H1 (cell line): ENCODE data around the gene SCN8A. TPM values are rescaled to one million over a fixed set of nuclear protein-coding genes. Genes with fewer than 3 reads are reported as not detected.

Experiments
- CTCF ChIA-PET: fragments of 300-600 bp; sonication (Branson Sonifier 250); formaldehyde crosslinking; loops from one replicate; lab custom pipeline; 2021; ENCODE audit not compliant: partially characterized antibody; lab: Charles Lee
- POLR2A ChIA-PET: fragments of 300-600 bp; sonication (Branson Sonifier 250); formaldehyde crosslinking; loops from one replicate; lab custom pipeline; 2021; ENCODE audit warnings: inconsistent platforms; ENCODE audit not compliant: partially characterized antibody; lab: Charles Lee
- DNase-seq, 2 experiments: peaks; one replicate each; pipeline versions ENCODE4 v3.0.0 to v3.0.0-alpha.2; 2010 to 2022; ENCODE audit warnings: low spot score in 2 of 2, low read depth in 1 of 2, mixed read lengths in 1 of 2
- FAIRE-seq: peaks from 2 replicates; lab custom pipeline; 2011; peaks lifted over from hg19 to GRCh38; lab: Jason Lieb, UNC
- H2AFZ ChIP-seq: 2 replicates; pipeline ENCODE4 v1.8.1; 2012; ENCODE audit warnings: low read length, inconsistent platforms
- H2AK5ac ChIP-seq: 2 replicates; pipeline ENCODE4 v1.6.1; 2013; ENCODE audit warnings: low read depth, low read length
- H2BK120ac ChIP-seq: replicated peaks from 2 replicates; pipeline ENCODE3; 2013; ENCODE audit warnings: low read depth, low read length, inconsistent platforms
- H2BK12ac ChIP-seq: 2 replicates; pipeline ENCODE4 v1.6.1; 2013; ENCODE audit warnings: low read depth, low read length
- H2BK15ac ChIP-seq: 2 replicates; pipeline ENCODE4 v1.6.1; 2013; ENCODE audit warnings: low read length
- H2BK20ac ChIP-seq: 2 replicates; pipeline ENCODE4 v1.6.1; 2013; ENCODE audit warnings: low read length
- H2BK5ac ChIP-seq: 2 replicates; pipeline ENCODE4 v1.6.1; 2013; ENCODE audit warnings: low read depth, low read length
- H3K14ac ChIP-seq: 2 replicates; pipeline ENCODE4 v1.6.1; 2013; ENCODE audit warnings: inconsistent platforms; ENCODE audit not compliant: insufficient read length
- H3K18ac ChIP-seq: 2 replicates; pipeline ENCODE4 v1.6.1; 2013; ENCODE audit warnings: low read length; ENCODE audit errors: extremely low read depth
- H3K23ac ChIP-seq: 2 replicates; pipeline ENCODE4 v1.6.1; 2013; ENCODE audit warnings: inconsistent platforms; ENCODE audit not compliant: insufficient read length
- H3K23me2 ChIP-seq: 2 replicates; pipeline ENCODE4 v1.6.1; 2013; ENCODE audit warnings: low read depth, low read length
- H3K27ac ChIP-seq: 2 replicates; pipeline ENCODE4 v1.6.1; 2011; ENCODE audit warnings: low read depth, low read length, inconsistent platforms
- H3K27me3 ChIP-seq, 4 experiments: replicated peaks in 1 of 4; 1 replicate in 1 of 4; 2 replicates in 3 of 4; pipeline versions ENCODE4 v1.6.1 to v1.8.1; 2011 to 2013; ENCODE audit warnings: low read length in 3 of 4, mild to moderate bottlenecking in 3 of 4, inconsistent platforms in 2 of 4, mixed read lengths in 2 of 4, moderate library complexity in 1 of 4; ENCODE audit not compliant: control insufficient read depth in 3 of 4, insufficient read depth in 3 of 4; ENCODE audit errors: extremely low read depth in 1 of 4
- H3K36me3 ChIP-seq, 4 experiments: 2 replicates each; pipeline versions ENCODE4 v1.6.1 to v1.8.1; 2011 to 2013; ENCODE audit warnings: mild to moderate bottlenecking in 4 of 4, low read length in 3 of 4, moderate library complexity in 2 of 4, control low read depth in 1 of 4, inconsistent platforms in 1 of 4; ENCODE audit not compliant: insufficient read depth in 4 of 4, control insufficient read depth in 2 of 4
- H3K4ac ChIP-seq: replicated peaks from 2 replicates; pipeline ENCODE3; 2013; ENCODE audit warnings: low read length, low read depth, mixed read lengths, inconsistent platforms; ENCODE audit not compliant: insufficient read length
- H3K4me1 ChIP-seq, 4 experiments: replicated peaks in 1 of 4; 1 replicate in 1 of 4; 2 replicates in 3 of 4; pipeline versions ENCODE4 v1.6.1 to v1.8.1; 2011 to 2013; ENCODE audit warnings: low read length in 3 of 4, inconsistent platforms in 2 of 4, mixed read lengths in 1 of 4; ENCODE audit not compliant: insufficient read depth in 4 of 4, control insufficient read depth in 3 of 4
- H3K4me2 ChIP-seq, 2 experiments: 2 replicates each; pipeline versions ENCODE4 v1.6.1 to v1.8.1; 2011 to 2013; ENCODE audit warnings: low read depth in 2 of 2, low read length in 2 of 2, control low read depth in 1 of 2, inconsistent platforms in 1 of 2, mild to moderate bottlenecking in 1 of 2; ENCODE audit not compliant: insufficient read depth in 1 of 2
- H3K4me3 ChIP-seq, 4 experiments: fragments of 200-600, 300-600 bp in 1 of 4; sonication (generic), shearing (Covaris generic), sonication (Bioruptor Twin) in 1 of 4; 2 replicates each; pipeline versions ENCODE4 v1.5.1 to v1.8.1; 2011 to 2016; ENCODE audit warnings: low read length in 4 of 4, low read depth in 3 of 4, control low read depth in 2 of 4, inconsistent platforms in 2 of 4, mild to moderate bottlenecking in 2 of 4, mixed read lengths in 1 of 4, moderate library complexity in 1 of 4; ENCODE audit not compliant: insufficient read depth in 2 of 4; ENCODE audit errors: extremely low read depth in 1 of 4
- H3K56ac ChIP-seq: replicated peaks from 2 replicates; pipeline ENCODE3; 2013; ENCODE audit warnings: low read depth, mild to moderate bottlenecking, mixed read lengths, low read length, inconsistent platforms; ENCODE audit not compliant: insufficient read length
- H3K79me1 ChIP-seq: 2 replicates; pipeline ENCODE4 v1.6.1; 2013; ENCODE audit warnings: low read depth, low read length, control low read depth
- H3K79me2 ChIP-seq, 2 experiments: 2 replicates each; pipeline versions ENCODE4 v1.6.1 to v1.8.1; 2012 to 2013; ENCODE audit warnings: low read length in 2 of 2, mild to moderate bottlenecking in 2 of 2, inconsistent platforms in 1 of 2; ENCODE audit not compliant: insufficient read depth in 2 of 2, control insufficient read depth in 1 of 2
- H3K9ac ChIP-seq, 4 experiments: replicated peaks in 1 of 4; 1 replicate in 1 of 4; 2 replicates in 3 of 4; pipeline versions ENCODE4 v1.6.1 to v1.8.1; 2011 to 2013; ENCODE audit warnings: low read depth in 3 of 4, low read length in 3 of 4, control low read depth in 2 of 4, mild to moderate bottlenecking in 2 of 4, moderate library complexity in 2 of 4, inconsistent platforms in 1 of 4; ENCODE audit errors: extremely low read depth in 1 of 4
- H3K9me3 ChIP-seq, 2 experiments: 2 replicates each; pipeline versions ENCODE4 v1.6.1 to v1.8.1; 2012 to 2013; ENCODE audit warnings: mild to moderate bottlenecking in 2 of 2, moderate library complexity in 2 of 2, control low read depth in 1 of 2, inconsistent platforms in 1 of 2, low read depth in 1 of 2, low read length in 1 of 2, mixed read lengths in 1 of 2; ENCODE audit not compliant: insufficient read depth in 2 of 2
- H4K20me1 ChIP-seq, 2 experiments: replicated peaks in 1 of 2; 2 replicates each; pipeline versions ENCODE3 to v1.8.1; 2011 to 2013; ENCODE audit warnings: inconsistent platforms in 2 of 2, low read length in 2 of 2, mild to moderate bottlenecking in 1 of 2; ENCODE audit not compliant: insufficient read depth in 2 of 2, control insufficient read depth in 1 of 2
- H4K5ac ChIP-seq: 2 replicates; pipeline ENCODE4 v1.6.1; 2013; ENCODE audit warnings: low read length, low read depth, mixed read lengths, inconsistent platforms; ENCODE audit not compliant: insufficient read length
- H4K8ac ChIP-seq: 2 replicates; pipeline ENCODE4 v1.8.0; 2013; ENCODE audit warnings: mild to moderate bottlenecking, moderate library complexity, low read length, inconsistent platforms; ENCODE audit not compliant: insufficient read depth; ENCODE audit errors: extremely low read depth
- H4K91ac ChIP-seq: replicated peaks from 2 replicates; pipeline ENCODE3; 2013; ENCODE audit warnings: low read length, mixed read lengths, inconsistent platforms; ENCODE audit not compliant: insufficient read length
- BACH1 ChIP-seq: IDR thresholded peaks from 2 replicates; pipeline ENCODE4 v1.6.1; 2012; ENCODE audit warnings: low read length, improper control_type of control experiment
- CBX5 ChIP-seq: fragments of 300-800, 300-1000 bp; sonication (generic); IDR thresholded peaks from 2 replicates; pipeline ENCODE4 v1.7.1; 2016; ENCODE audit warnings: antibody characterized with exemption, low read length, low read depth
- CEBPB ChIP-seq: IDR thresholded peaks from 2 replicates; pipeline ENCODE4 v1.6.1; 2012; ENCODE audit warnings: low read depth, low read length
- CHD1 ChIP-seq: IDR thresholded peaks from 2 replicates; pipeline ENCODE4 v1.6.1; 2012; ENCODE audit warnings: low read depth, low read length, improper control_type of control experiment
- FOSL1 ChIP-seq: IDR thresholded peaks from 2 replicates; pipeline ENCODE4 v1.6.1; 2011; ENCODE audit warnings: mild to moderate bottlenecking, low read depth, low read length, moderate library complexity; ENCODE audit not compliant: insufficient read depth
- JUN ChIP-seq: IDR thresholded peaks from 2 replicates; pipeline ENCODE4 v1.6.1; 2011; ENCODE audit warnings: low read depth, mild to moderate bottlenecking, improper control_type of control experiment, low read length
- KDM1A ChIP-seq: fragments of 200-600, 300-600 bp; sonication (generic); IDR thresholded peaks from 2 replicates; pipeline ENCODE4 v1.7.1; 2016; ENCODE audit warnings: mild to moderate bottlenecking, low read length, borderline replicate concordance
- NRF1 ChIP-seq: IDR thresholded peaks from 2 replicates; pipeline ENCODE4 v1.6.1; 2011; ENCODE audit warnings: mild to moderate bottlenecking, low read depth, low read length, improper control_type of control experiment
- POLR2A ChIP-seq, 2 experiments: IDR thresholded peaks; 1 replicate in 1 of 2; 2 replicates in 1 of 2; pipeline ENCODE4 v1.6.1; 2011; ENCODE audit warnings: low read depth in 2 of 2, low read length in 2 of 2, mild to moderate bottlenecking in 2 of 2; ENCODE audit errors: control extremely low read depth in 1 of 2
- POU5F1 ChIP-seq: IDR thresholded peaks from 2 replicates; pipeline ENCODE4 v1.6.1; 2011; ENCODE audit warnings: low read depth, mild to moderate bottlenecking, low read length, moderate library complexity
- RBBP5 ChIP-seq: IDR thresholded peaks from 2 replicates; pipeline ENCODE4 v1.7.1; 2012; ENCODE audit warnings: low read depth, mild to moderate bottlenecking, inconsistent platforms, low read length, moderate library complexity, borderline replicate concordance
- SIX5 ChIP-seq: IDR thresholded peaks from 2 replicates; pipeline ENCODE4 v1.6.1; 2011; ENCODE audit warnings: mild to moderate bottlenecking, low read depth, low read length
- SP2 ChIP-seq: IDR thresholded peaks from 2 replicates; pipeline ENCODE4 v1.6.1; 2012; ENCODE audit warnings: mild to moderate bottlenecking, low read length, inconsistent platforms
- TAF7 ChIP-seq: optimal IDR thresholded peaks from 2 replicates; pipeline ENCODE3; 2011; ENCODE audit warnings: low read depth, mild to moderate bottlenecking, inconsistent platforms, low read length, moderate library complexity, borderline replicate concordance
- WGBS, 2 experiments: shearing (Covaris generic) in 1 of 2; methylation state at CpG; one replicate each; pipeline versions ENCODE4 v1.1.6 to v1.1.7; 2013 to 2015; ENCODE audit warnings: low lambda C conversion rate in 2 of 2, mixed read lengths in 2 of 2, inconsistent platforms in 1 of 2, low coverage in 1 of 2, missing lambda C conversion rate in 1 of 2; ENCODE audit not compliant: insufficient replicate concordance in 2 of 2, insufficient coverage in 1 of 2, insufficient read length in 1 of 2; ENCODE audit errors: extremely low coverage in 1 of 2, missing lambda C conversion rate in 1 of 2; 5-methylcytosine and 5-hydroxymethylcytosine counted together
- polyA plus RNA-seq, 7 experiments: library from polyadenylated mRNA; depleted of rRNA in 3 of 7; stranded (reverse) in 5 of 7; unstranded in 2 of 7; fragments of >200 nt in 5 of 7; fragments of 200-250 nt in 2 of 7; gene quantifications; 1 replicate in 5 of 7; 2 replicates in 1 of 7; 4 replicates in 1 of 7; pipeline versions ENCODE4 v1.2.1 to v1.2.3, GENCODE V29; 2011 to 2013; ENCODE audit warnings: missing spikeins in 2 of 7, mixed read lengths in 2 of 7
- total RNA-seq: library from RNA; stranded (reverse); fragmentation: NEBNext Ultra II Directional; extraction: Animal tissue kit (Norgen Biotek cat#: 25700); gene quantifications from 2 replicates; pipeline ENCODE4 v1.2.1, GENCODE V29; 2021

Gene SCN8A
- total and polyA plus RNA-seq, 2 of the 8 experiments (the other 6 are each of a cell fraction or from before 2014, with no cell fraction given), result 6.3 to 10.7 TPM

- Histone ChIP-seq H2BK20ac (no peak overlapping the region), H3K4me3 (no peak overlapping the region), H3K79me2 (no peaks in the 10 kb centered on the region), H3K9ac (no peak overlapping the region), H3K4ac (no peak overlapping the region), H3K27me3 (no peaks in the 10 kb centered on the region), H4K5ac (no peak overlapping the region), H2BK12ac (no peak overlapping the region), H3K4me1 (no peaks in the 10 kb centered on the region), H3K23ac (no peak overlapping the region), H2BK120ac (no peak overlapping the region), H3K27ac (no peak overlapping the region), H3K18ac (no peak overlapping the region), H2BK15ac (no peak overlapping the region), H2BK5ac (no peak overlapping the region), H4K20me1 (no peaks in the 10 kb centered on the region), H2AFZ (no peak overlapping the region), H4K91ac (no peak overlapping the region), H3K36me3 (peaks cover 0 to 12% (median 7%) of the 10 kb centered on the region in 4 experiments; a peak in 6 of 8 replicates), H3K79me1 (no peaks in the 10 kb centered on the region), H4K8ac (no peak overlapping the region), H3K14ac (no peak overlapping the region), H2AK5ac (no peak overlapping the region), H3K9me3 (no peaks in the 10 kb centered on the region), H3K23me2 (no peaks in the 10 kb centered on the region), H3K4me2 (no peak overlapping the region), H3K56ac (no peak overlapping the region)
- 84% methylated on average over 6 of the region's 6 CpGs; no CpG with 5 or more reads in 1 of the 2 experiments for WGBS, 2 experiments
- POLR2A ChIA-PET, result no interaction called here
- CTCF ChIA-PET, result interaction anchor here (0.7 to 2.0 kb wide), 6 partner anchors 13 to 277 kb away, joined by 3 to 7 read pairs (median 4); a partner anchor contains a TSS
- no peak for DNase-seq
- TF ChIP-seq CBX5 (no peak), SIX5 (no peak), CHD1 (no peak), CEBPB (no peak), NRF1 (no peak), FOSL1 (no peak), KDM1A (no peak), TAF7 (no peak), BACH1 (no peak), POLR2A (IDR thresholded peaks at IDR 0.05; ENCODE audit: control extremely low read depth in 1 of 2, low read depth in 2 of 2, low read length in 2 of 2) (no peak), POU5F1 (no peak), JUN (no peak), SP2 (no peak), RBBP5 (no peak)
- FAIRE-seq, result no peak
Observed at GRCh38 chr12:51788876-51789275, 197.8 kb downstream of the SCN8A start.
